Kidney epithelial cell (primary cell): ENCODE results near the gene NCAPG. TPM values are rescaled to one million over a fixed set of nuclear protein-coding genes. Genes with fewer than 3 reads are reported as not detected.

Source experiments
- DNase-seq: peaks from one replicate; pipeline ENCODE4 v3.0.0-alpha.2; 2010; ENCODE audit warnings: low read depth
- H3K27me3 ChIP-seq: 2 replicates; pipeline ENCODE4 v1.6.0; 2011; ENCODE audit warnings: low read length; ENCODE audit not compliant: control insufficient read depth, insufficient read depth
- H3K36me3 ChIP-seq: 2 replicates; pipeline ENCODE4 v1.5.1; 2011; ENCODE audit warnings: low read length; ENCODE audit not compliant: control insufficient read depth, insufficient read depth
- H3K4me3 ChIP-seq: 2 replicates; pipeline ENCODE4 v1.5.1; 2011; ENCODE audit warnings: low read depth, mild to moderate bottlenecking, control low read depth, low read length
- CTCF ChIP-seq: IDR thresholded peaks from 2 replicates; pipeline ENCODE4 v1.5.1; 2011; ENCODE audit warnings: mild to moderate bottlenecking, moderate library complexity, low read length, control low read depth, inconsistent platforms; ENCODE audit not compliant: insufficient read depth, poor library complexity, severe bottlenecking
- total RNA-seq: library from RNA; depleted of rRNA; stranded (reverse); fragments of >200 nt; gene quantifications from 2 replicates; pipeline ENCODE4 v1.2.3, GENCODE V29; 2015

The NCAPG gene
- total RNA-seq, 1 donor from 2014 or later: 6.2 TPM

- no peak overlapping the region for H3K4me3 ChIP-seq
- no peaks in the 10 kb centered on the region for H3K27me3 ChIP-seq
- TF ChIP-seq CTCF: no peak
- no peak for DNase-seq
- H3K36me3 ChIP-seq: no peaks in the 10 kb centered on the region
Measured at GRCh38 chr4:17773135-17773698, 37.6 kb upstream of the NCAPG start.

GRCh38 chr4:17778431-17778830, 32.3 kb upstream of the NCAPG start:
- TF ChIP-seq CTCF: no peak
- no peak for DNase-seq
- no peaks in the 10 kb centered on the region for H3K36me3 ChIP-seq
- no peak overlapping the region for H3K4me3 ChIP-seq
- peaks cover 25% of the 10 kb centered on the region for H3K27me3 ChIP-seq

- DNase-seq: no peak
- Histone ChIP-seq H3K36me3 (no peaks in the 10 kb centered on the region), H3K4me3 (peak overlapping the region; percentile 19), H3K27me3 (peaks cover 25% of the 10 kb centered on the region)
- no peak for TF ChIP-seq CTCF
Measured at GRCh38 chr4:17780501-17781299, 30.1 kb upstream of the NCAPG start.

GRCh38 chr4:17781300-17782287, 29.2 kb upstream of the NCAPG start, which contains the start of gene FAM184B:
TSS of gene FAM184B (minus strand) at chr4:17781621. CDS start at chr4:17781299, 322 bp downstream.
- Histone ChIP-seq H3K36me3 (no peaks in the 10 kb centered on the region), H3K27me3 (peaks cover 25% of the 10 kb centered on the region), H3K4me3 (peak within 1 kb of the TSS; percentile 19)
- DNase-seq: no peak
- TF ChIP-seq CTCF: no peak

- TF ChIP-seq CTCF: no peak
- peaks cover 14% of the 10 kb centered on the region for H3K27me3 ChIP-seq
- DNase-seq: no peak
- H3K4me3 ChIP-seq: no peak overlapping the region
- H3K36me3 ChIP-seq: no peaks in the 10 kb centered on the region
Measured at GRCh38 chr4:17785858-17786257, 24.9 kb upstream of the NCAPG start.
